Colon (tissue), 2 donors: ENCODE measurements around the gene MAP3K10.

Experiments
- FAIRE-seq: peaks from 2 replicates; lab custom pipeline; 2012; peaks lifted over from hg19 to GRCh38; lab: Jason Lieb, UNC
- donor health status: control.
- donor health status: control.

Gene MAP3K10

GRCh38 chr19:40174092-40174491, 17.1 kb upstream of the MAP3K10 start:
- no peak for FAIRE-seq

GRCh38 chr19:40175820-40176219, 15.4 kb upstream of the MAP3K10 start:
- FAIRE-seq, result no peak

GRCh38 chr19:40177286-40178070, 13.7 kb upstream of the MAP3K10 start:
- FAIRE-seq, result no peak

GRCh38 chr19:40178756-40179155, 12.5 kb upstream of the MAP3K10 start:
- FAIRE-seq, result no peak

GRCh38 chr19:40184273-40184672, 7.0 kb upstream of the MAP3K10 start:
- FAIRE-seq, result no peak

GRCh38 chr19:40191836-40192646, 815 bp downstream of the MAP3K10 start:
- FAIRE-seq, result no peak

- no peak for FAIRE-seq
Observed at GRCh38 chr19:40192758-40193586, 1.7 kb downstream of the MAP3K10 start.

- no peak for FAIRE-seq
Observed at GRCh38 chr19:40193587-40193849, 2.3 kb downstream of the MAP3K10 start.

- no peak for FAIRE-seq
Observed at GRCh38 chr19:40198272-40198990, 7.2 kb downstream of the MAP3K10 start.

- FAIRE-seq, result no peak
Observed at GRCh38 chr19:40200341-40201099, 9.3 kb downstream of the MAP3K10 start.

- no peak for FAIRE-seq
Observed at GRCh38 chr19:40204381-40204780, 13.2 kb downstream of the MAP3K10 start.

- FAIRE-seq, result no peak
Observed at GRCh38 chr19:40205760-40206159, 14.5 kb downstream of the MAP3K10 start.

GRCh38 chr19:40208602-40209001, 17.4 kb downstream of the MAP3K10 start:
- FAIRE-seq, result no peak

GRCh38 chr19:40210889-40211288, 19.7 kb downstream of the MAP3K10 start:
- FAIRE-seq, result no peak

GRCh38 chr19:40213251-40213829, 22.1 kb downstream of the MAP3K10 start:
- no peak for FAIRE-seq

GRCh38 chr19:40213882-40214570, 22.8 kb downstream of the MAP3K10 start:
- FAIRE-seq, result no peak

- FAIRE-seq, result no peak
Observed at GRCh38 chr19:40214936-40215335, 23.7 kb downstream of the MAP3K10 start.

- FAIRE-seq, result no peak
Observed at GRCh38 chr19:40216013-40216776, 25.0 kb downstream of the MAP3K10 start.

- FAIRE-seq, result no peak
Observed at GRCh38 chr19:40216777-40217026, 25.5 kb downstream of the MAP3K10 start.
